GM12873 (cell line): ENCODE measurements around the gene CAPN5.

Source experiments
- CTCF ChIP-seq: IDR thresholded peaks from 2 replicates; pipeline ENCODE4 v1.5.1; 2012; ENCODE audit warnings: low read depth, mild to moderate bottlenecking, moderate library complexity, low read length, control low read depth; ENCODE audit not compliant: insufficient read depth; ENCODE audit errors: missing control alignments

Gene CAPN5

GRCh38 chr11:77106759-77107158 lies 40.0 kb downstream of the CAPN5 start:
- TF ChIP-seq CTCF: no peak

- no peak for TF ChIP-seq CTCF
Observed at GRCh38 chr11:77107950-77108349, 41.2 kb downstream of the CAPN5 start.

- no peak for TF ChIP-seq CTCF
Observed at GRCh38 chr11:77108436-77108835, 41.7 kb downstream of the CAPN5 start.

GRCh38 chr11:77109236-77110019 lies 42.7 kb downstream of the CAPN5 start:
- TF ChIP-seq CTCF: no peak

GRCh38 chr11:77110836-77111235 lies 44.1 kb downstream of the CAPN5 start:
- TF ChIP-seq CTCF: no peak

GRCh38 chr11:77111277-77111676 lies 44.5 kb downstream of the CAPN5 start:
- TF ChIP-seq CTCF: no peak

GRCh38 chr11:77111946-77112345 lies 45.2 kb downstream of the CAPN5 start:
- TF ChIP-seq CTCF: no peak
